GM18951 (cell line): Measurements from ENCODE around the gene TRAF4.
"Not testable (repeated sequence)": the region's sequence is repeated elsewhere in the genome, so short reads cannot be mapped to it uniquely, and the experiment has no call there.

Experiments used
- POLR2A ChIP-seq: IDR thresholded peaks from 4 replicates; pipeline ENCODE4 v1.6.1; 2011; ENCODE audit warnings: mild to moderate bottlenecking; ENCODE audit not compliant: insufficient read length, insufficient read depth; ENCODE audit errors: extremely low read depth
- in situ Hi-C: fragments of 300-500 bp; cut with MboI; formaldehyde crosslinking; loops from one replicate; pipeline ENCODE4 v1.12.0; 2022; ENCODE audit warnings: low sequenced_read_pairs, mixed read lengths, inconsistent platforms; ENCODE audit not compliant: unreplicated experiment

TRAF4 gene

DNA sequence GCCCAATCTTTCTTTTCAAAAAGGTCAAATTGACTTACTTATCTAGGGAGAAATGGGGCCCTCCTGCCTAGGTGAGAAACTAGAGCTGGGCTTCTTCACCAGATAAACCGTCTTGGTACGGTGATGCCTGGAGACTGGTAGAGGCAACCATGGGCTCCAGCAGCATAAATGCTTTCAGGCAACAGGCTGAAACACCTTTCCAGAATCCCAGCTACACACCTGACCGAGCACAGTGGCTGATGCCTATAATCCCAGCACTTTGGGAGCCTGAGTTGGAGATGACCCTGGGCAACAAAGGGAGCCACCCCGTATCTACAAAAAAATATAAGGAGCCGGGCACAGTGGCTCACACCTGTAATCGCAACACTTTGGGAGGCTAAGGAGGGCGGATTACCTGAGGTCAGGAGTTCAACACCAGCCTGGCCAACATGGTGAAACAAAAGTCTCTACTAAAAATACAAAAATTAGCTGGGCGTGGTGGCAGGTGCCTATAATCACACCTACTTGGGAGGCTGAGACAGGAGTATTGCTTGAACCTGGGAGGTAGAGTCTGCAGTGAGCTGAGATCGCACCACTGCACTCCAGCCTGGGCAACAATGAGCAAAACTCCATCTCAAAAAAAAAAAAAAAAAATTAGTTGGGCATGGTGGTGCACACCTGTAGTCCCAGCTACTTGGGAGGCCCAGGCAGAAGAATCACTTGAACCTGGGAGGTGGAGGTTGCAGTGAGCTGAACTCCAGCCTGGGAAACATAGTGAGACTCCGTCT is 8.0 kb downstream of the TRAF4 start:
- in situ Hi-C loops, result no loop called here
- TF ChIP-seq POLR2A, result no peak

DNA sequence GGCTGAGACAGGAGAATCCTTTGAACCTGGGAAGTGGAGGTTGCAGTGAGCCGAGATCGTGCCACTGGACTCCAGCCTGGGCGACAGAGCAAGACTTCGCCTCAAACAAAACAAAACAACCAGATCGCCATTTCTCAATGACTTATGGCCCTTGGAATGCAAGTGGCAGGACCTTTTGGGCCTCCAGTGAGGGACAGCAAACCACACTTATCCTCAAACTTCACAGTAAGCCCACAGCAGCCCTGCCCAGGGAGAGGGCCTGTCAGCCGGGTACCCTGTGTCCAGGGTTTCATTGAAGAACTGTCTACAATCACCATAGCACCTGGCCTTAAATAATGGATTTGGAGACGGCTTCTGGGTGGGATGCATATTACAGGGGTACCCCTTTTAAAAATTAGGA is 11.7 kb downstream of the TRAF4 start:
- in situ Hi-C loops, result no loop called here
- no peak for TF ChIP-seq POLR2A

DNA sequence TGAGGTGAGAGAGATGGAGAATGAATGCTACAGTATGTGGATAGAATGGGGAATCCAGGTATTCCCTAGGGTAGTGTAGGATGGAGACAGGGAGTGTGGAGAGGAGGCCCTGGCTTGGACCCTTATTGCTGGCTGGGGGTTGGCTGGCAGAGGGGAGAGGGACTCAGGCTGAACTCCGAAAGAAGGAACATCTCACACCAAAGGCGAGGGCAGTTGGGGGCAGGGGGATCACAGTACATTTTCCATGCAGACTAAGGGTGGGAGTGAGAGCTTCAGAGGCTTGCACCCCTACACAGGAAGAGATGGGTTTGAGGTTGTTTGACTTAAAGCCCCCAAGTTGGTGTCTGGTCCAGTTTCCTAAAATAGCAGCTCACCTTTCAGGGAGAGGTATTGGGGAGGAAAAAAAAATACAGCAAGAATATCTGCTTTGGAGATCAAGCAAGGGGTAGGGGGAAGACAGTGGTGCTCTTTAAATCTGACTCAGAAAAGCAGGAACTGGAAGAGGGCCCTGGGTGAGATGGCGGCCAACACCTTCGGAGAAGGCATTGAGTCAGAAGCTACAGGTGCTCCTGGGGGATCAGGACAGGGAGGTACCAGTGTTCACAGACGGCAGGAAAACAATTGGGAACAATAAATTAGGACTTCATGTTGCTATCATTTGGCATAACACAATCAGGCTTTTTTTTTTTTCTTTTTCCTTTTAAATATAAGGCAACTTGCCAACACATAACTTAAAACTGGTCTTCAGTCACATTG is 12.4 kb downstream of the TRAF4 start:
- in situ Hi-C loops, result no loop called here
- no peak for TF ChIP-seq POLR2A

DNA sequence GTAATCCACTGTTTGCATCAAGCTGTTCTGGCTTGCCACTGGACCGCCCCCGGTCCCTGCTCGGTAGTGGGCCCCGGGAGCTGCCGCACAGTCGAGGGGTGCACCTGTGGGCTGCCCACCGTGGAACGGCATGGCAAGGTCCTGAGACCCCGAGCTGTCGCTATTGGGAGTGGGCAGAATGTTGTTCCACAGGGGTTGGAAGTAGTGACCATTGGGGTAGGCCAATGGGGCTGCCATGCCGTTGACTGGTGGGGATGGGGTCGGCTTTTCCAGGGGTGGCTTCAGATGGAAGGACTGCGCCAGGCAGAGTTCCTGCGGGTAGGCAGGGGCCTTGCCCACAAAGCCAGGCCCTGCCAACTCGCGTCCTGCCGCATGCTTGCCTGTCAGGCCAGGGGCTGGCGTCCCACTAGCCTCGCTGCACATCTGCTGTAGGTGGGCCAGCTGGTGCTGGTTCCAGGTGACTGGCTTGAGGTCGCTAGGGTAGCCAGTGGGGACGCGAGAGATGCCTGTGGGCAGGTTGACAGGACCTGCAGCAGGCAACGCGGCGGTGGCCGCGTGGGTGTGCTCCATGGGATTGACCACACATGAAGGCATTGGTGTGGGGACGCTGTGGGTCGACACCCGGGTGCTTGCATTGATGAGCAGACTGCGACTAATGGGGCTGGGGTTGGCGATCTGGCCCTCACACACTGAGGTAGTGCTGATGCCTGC is 14.8 kb downstream of the TRAF4 start:
- TF ChIP-seq POLR2A, result no peak
- in situ Hi-C loops, result no loop called here

DNA sequence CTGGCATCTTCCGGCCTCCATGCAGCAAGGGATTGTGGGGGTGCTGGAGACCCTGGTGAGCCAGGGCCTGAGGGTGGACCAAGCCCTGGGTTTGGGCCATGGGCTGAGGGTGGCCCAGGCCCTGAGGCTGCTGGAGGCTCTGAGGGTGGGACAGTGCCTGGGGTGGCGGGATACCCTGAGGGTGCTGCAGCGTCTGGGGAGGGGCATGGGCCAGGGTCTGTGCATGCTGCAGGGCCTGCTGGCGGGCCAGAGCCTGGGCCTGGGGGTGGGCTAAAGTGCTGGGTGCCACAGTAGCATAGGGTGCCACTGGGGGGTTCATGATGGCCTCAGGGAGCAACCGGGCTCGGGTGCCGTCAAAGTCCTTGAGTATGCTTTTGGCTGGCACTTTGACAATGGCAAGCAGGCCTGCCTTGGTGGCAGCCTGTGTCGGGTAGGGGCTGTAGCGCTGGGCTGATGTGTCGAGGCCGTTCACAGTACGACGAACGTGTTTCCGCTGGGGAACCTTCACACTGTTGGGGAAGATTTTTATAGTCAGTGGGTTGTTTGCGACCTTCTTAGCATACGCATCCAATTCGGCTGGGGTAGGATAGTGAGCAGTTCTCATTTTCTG is 15.6 kb downstream of the TRAF4 start:
- no peak for TF ChIP-seq POLR2A

GRCh38 chr17:28760601-28761562 is 17.1 kb downstream of the TRAF4 start:
- no peak for TF ChIP-seq POLR2A
- in situ Hi-C loops, result no loop called here

More for the DNA sequence above, 15.6 kb downstream of the TRAF4 start:
- in situ Hi-C loops, result no loop called here

DNA sequence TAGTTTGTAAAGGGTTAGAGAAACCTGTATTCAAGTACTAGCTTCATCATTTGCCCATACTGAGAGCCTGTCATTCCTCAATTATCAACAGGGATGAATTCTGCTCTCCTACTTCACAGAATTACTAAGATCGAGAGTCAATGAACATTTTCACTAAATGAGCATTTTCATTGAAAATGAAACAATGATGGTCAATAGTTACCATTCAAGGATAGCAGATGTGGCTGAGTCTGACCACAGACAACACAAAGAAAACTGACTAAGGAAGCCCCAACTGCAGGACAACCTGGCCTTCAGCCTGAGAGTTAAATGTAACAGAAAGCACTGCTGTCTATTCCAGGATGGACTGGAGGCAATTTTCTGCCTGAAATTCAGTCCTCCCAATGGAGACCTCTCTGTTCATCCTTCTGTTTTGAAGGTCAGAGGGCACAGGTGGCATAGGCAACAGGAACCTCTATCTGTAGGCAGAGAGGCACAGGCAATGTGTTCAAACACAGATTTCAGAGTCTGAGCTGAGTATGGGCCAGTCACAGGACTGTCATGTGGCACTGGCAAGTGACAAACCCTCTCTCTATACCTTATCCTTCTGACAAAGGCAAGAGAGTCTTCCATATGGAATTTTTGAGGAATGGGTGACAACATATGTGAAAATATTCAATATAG is 19.5 kb downstream of the TRAF4 start:
- in situ Hi-C loops, result no loop called here
- TF ChIP-seq POLR2A, result no peak

DNA sequence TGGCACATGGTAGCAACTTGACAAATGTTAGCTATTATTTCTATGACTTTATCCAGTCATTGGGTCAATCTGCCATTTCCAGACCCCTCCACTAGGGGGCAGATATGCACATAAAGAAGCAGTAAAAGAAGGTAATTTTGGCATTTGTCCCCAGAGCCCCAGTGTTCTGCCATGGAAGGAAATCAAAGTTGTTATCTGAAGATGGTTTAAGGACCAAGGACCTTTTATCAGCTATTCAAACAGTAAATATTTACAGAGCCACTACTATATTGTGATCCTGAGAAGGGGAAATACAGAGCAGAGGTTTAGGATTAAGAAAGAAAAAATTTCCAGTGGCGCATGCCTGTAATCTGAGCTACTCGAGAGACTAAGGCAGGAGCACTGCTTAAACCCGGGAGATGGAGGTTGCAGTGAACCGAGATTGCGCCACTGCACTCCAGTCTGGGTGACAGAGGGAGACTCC is 20.0 kb downstream of the TRAF4 start:
- in situ Hi-C loops, result no loop called here
- TF ChIP-seq POLR2A, result no peak

- in situ Hi-C loops, result no loop called here
- no peak for TF ChIP-seq POLR2A
Observed at GRCh38 chr17:28765038-28765437, 21.2 kb downstream of the TRAF4 start.

DNA sequence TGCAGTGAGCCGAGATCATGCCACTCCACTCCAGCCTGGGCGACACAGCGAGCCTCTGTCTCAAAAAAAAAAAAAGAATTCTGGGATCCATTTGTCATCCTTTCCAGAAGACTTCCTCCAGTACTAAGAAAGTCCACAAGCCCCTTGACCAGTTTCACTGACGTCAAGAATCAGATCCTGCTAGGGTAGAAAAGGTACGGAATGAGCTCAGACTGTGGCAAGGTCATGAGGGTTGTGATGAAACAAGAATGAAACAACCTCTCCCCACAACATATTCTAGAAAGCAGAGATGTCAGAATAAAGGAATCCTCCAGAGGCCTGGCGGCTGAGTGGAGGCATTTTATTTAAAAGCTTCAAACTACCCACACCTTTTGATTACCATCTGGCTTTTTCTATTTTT is 29.9 kb downstream of the TRAF4 start:
- TF ChIP-seq POLR2A, result no peak
- in situ Hi-C loops, result no loop called here

GRCh38 chr17:28774206-28774605 is 30.4 kb downstream of the TRAF4 start:
- no peak for TF ChIP-seq POLR2A
- in situ Hi-C loops, result no loop called here

GRCh38 chr17:28777178-28777577 is 33.4 kb downstream of the TRAF4 start:
- in situ Hi-C loops, result no loop called here
- TF ChIP-seq POLR2A, result no peak

DNA sequence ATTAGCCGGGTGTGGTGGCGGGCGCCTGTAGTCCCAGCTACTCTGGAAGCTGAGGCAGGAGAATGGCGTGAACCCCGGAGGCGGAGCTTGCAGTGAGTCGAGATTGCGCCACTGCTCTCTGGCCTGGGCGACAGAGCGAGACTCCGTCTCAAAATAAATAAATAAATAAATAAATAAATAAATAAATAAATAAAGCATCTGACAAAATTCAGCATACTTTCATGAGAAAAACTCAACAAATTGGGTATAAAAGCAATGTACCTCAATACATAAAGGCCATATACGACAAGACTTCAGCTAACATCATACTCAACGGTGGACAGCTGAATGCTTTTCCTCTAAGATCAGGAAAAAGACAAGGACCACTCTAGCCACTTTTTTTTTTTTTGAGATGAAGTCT is 35.8 kb downstream of the TRAF4 start:
- in situ Hi-C loops, result not testable (repeated sequence)
